Peyer's patch (tissue), 4 donors: ENCODE data around the gene AZU1.

Source experiments
- CTCF ChIP-seq, 6 experiments: fragments of 450-650 bp in 4 of 6; fragments of 200-600 bp in 2 of 6; sonication (generic) in 1 of 6; IDR thresholded peaks; one replicate each; pipeline ENCODE4 v1.5.1; 2017 to 2019; ENCODE audit warnings: antibody characterized with exemption in 6 of 6, mild to moderate bottlenecking in 3 of 6, moderate library complexity in 1 of 6
- POLR2A ChIP-seq, 2 donors: fragments of 450-650 bp; IDR thresholded peaks; one replicate each; pipeline ENCODE4 v1.5.1; 2017; ENCODE audit warnings: antibody characterized with exemption in 2 of 2, mild to moderate bottlenecking in 2 of 2, moderate library complexity in 2 of 2

GRCh38 chr19:845707-846521 lies 18.3 kb downstream of the AZU1 start:
- TF ChIP-seq CTCF (IDR thresholded peaks at IDR 0.05), result no peak
- TF ChIP-seq POLR2A (IDR thresholded peaks at IDR 0.05), result no peak
